Measurements from ENCODE around the gene WNT10A.

The WNT10A gene

GRCh38 chr2:218892693-218893348, 12.2 kb downstream of the WNT10A start:
- peak; percentile 98 for FAIRE-seq
- peak; percentile 85 for DNase-seq (ENCODE audit: low spot score)

- no peak for FAIRE-seq
- DNase-seq (ENCODE audit: low spot score): no peak
Observed at GRCh38 chr2:218893349-218894150, 12.9 kb downstream of the WNT10A start.

- DNase-seq (ENCODE audit: low spot score) (no peak), FAIRE-seq (peak; percentile 30)
Observed at GRCh38 chr2:218894151-218894879, 13.7 kb downstream of the WNT10A start.

GRCh38 chr2:218894880-218895157, 14.2 kb downstream of the WNT10A start:
- peak; percentile 23 for FAIRE-seq
- DNase-seq (ENCODE audit: low spot score): no peak

GRCh38 chr2:218895326-218895725, 14.7 kb downstream of the WNT10A start:
- peak; percentile 83 for DNase-seq (ENCODE audit: low spot score)

GRCh38 chr2:218895759-218896500, 15.3 kb downstream of the WNT10A start:
- FAIRE-seq (peak; percentile 83), DNase-seq (ENCODE audit: low spot score) (peak; percentile 54)

More at GRCh38 chr2:218895326-218895725, 14.7 kb downstream of the WNT10A start:
- no peak for FAIRE-seq

GRCh38 chr2:218896501-218897393, 16.1 kb downstream of the WNT10A start:
- FAIRE-seq (peak; percentile 37), DNase-seq (ENCODE audit: low spot score) (peak; percentile 92)

- DNase-seq (ENCODE audit: low spot score) (no peak), FAIRE-seq (no peak)
Observed at GRCh38 chr2:218897394-218898108, 16.9 kb downstream of the WNT10A start.

GRCh38 chr2:218898109-218898878, 17.6 kb downstream of the WNT10A start:
- DNase-seq (ENCODE audit: low spot score) (peak; percentile 81), FAIRE-seq (no peak)

- FAIRE-seq (no peak), DNase-seq (ENCODE audit: low spot score) (no peak)
Observed at GRCh38 chr2:218899147-218899546, 18.5 kb downstream of the WNT10A start.

GRCh38 chr2:218902427-218902826, 21.8 kb downstream of the WNT10A start:
- DNase-seq (ENCODE audit: low spot score) (no peak), FAIRE-seq (no peak)

GRCh38 chr2:218904176-218904575, 23.5 kb downstream of the WNT10A start:
- DNase-seq (ENCODE audit: low spot score): no peak
- no peak for FAIRE-seq

- peak; percentile 95 for DNase-seq (ENCODE audit: low spot score)
- peak; percentile 80 for FAIRE-seq
Observed at GRCh38 chr2:218908721-218909619, 28.3 kb downstream of the WNT10A start.

GRCh38 chr2:218910741-218911140, 30.1 kb downstream of the WNT10A start:
- FAIRE-seq (no peak), DNase-seq (ENCODE audit: low spot score) (no peak)

- DNase-seq (ENCODE audit: low spot score) (no peak), FAIRE-seq (no peak)
Observed at GRCh38 chr2:218920504-218920903, 39.9 kb downstream of the WNT10A start.

- FAIRE-seq: no peak
Observed at GRCh38 chr2:218924757-218925156, 44.1 kb downstream of the WNT10A start.

GRCh38 chr2:218925434-218925833, 44.8 kb downstream of the WNT10A start:
- no peak for FAIRE-seq
- no peak for DNase-seq (ENCODE audit: low spot score)

More at GRCh38 chr2:218924757-218925156, 44.1 kb downstream of the WNT10A start:
- DNase-seq (ENCODE audit: low spot score): no peak

- FAIRE-seq (no peak), DNase-seq (ENCODE audit: low spot score) (no peak)
Observed at GRCh38 chr2:218927422-218927821, 46.8 kb downstream of the WNT10A start.
